K562 (cell line): ENCODE measurements around the gene TLE3. TPM values are rescaled to one million over a fixed set of nuclear protein-coding genes. Genes with fewer than 3 reads are reported as not detected.

Source experiments
- DPF2 ChIP-seq: fragments of 450-650 bp; IDR thresholded peaks from 2 replicates; pipeline ENCODE4 v1.6.1; 2016
- HNRNPL ChIP-seq: fragments of 200-400 bp; formaldehyde crosslinking; IDR thresholded peaks from 2 replicates; pipeline ENCODE4 v1.6.1; 2017; ENCODE audit warnings: low read depth, mild to moderate bottlenecking, low read length
- KDM1A ChIP-seq, 2 experiments: fragments of 450-650 bp; IDR thresholded peaks; 2 replicates each; pipeline ENCODE4 v1.6.1; 2016; ENCODE audit warnings: mild to moderate bottlenecking in 2 of 2
- REST ChIP-seq, 2 experiments: fragments of 450-650 bp; formaldehyde crosslinking in 1 of 2; IDR thresholded peaks; 2 replicates each; pipeline versions ENCODE4 v1.4.0 to v1.6.1; 2014 to 2020; ENCODE audit warnings: mild to moderate bottlenecking in 2 of 2, borderline replicate concordance in 1 of 2, low read depth in 1 of 2
- SOX6 ChIP-seq: fragments of 450-650 bp; IDR thresholded peaks from 2 replicates; pipeline ENCODE4 v1.6.1; 2014; ENCODE audit warnings: mild to moderate bottlenecking
- ZNF449 ChIP-seq: fragments of 250-450 bp; sonication (Bioruptor Pico); IDR thresholded peaks from 2 replicates; pipeline ENCODE4 v1.8.0; 2022; ENCODE audit warnings: moderate library complexity, mild to moderate bottlenecking, inconsistent platforms
- polyA plus RNA-seq, 8 experiments: library from polyadenylated mRNA; depleted of rRNA in 4 of 8; stranded (reverse) in 5 of 8; unstranded in 3 of 8; fragments of >200 nt; fragmentation: Nextera tagmentation in 2 of 8; fragmentation: Illumina TruSeq in 1 of 8; extraction: Ambion mirVana in 2 of 8; extraction: Trizol in 1 of 8; gene quantifications; 2 replicates each; pipeline versions ENCODE4 v1.2.1 to v1.2.3, GENCODE V29; 2011 to 2014; ENCODE audit warnings: inconsistent platforms in 1 of 8, missing spikeins in 1 of 8
- total RNA-seq, 7 experiments: library from RNA; depleted of rRNA in 6 of 7; stranded (reverse); fragments of >200 nt in 6 of 7; fragmentation: Illumina TruSeq in 2 of 7; extraction: Trizol in 2 of 7; gene quantifications; 2 replicates each; pipeline versions ENCODE4 v1.2.1 to v1.2.3, GENCODE V29; 2011 to 2021; ENCODE audit warnings: low replicate concordance in 1 of 7

Gene TLE3
- total and polyA plus RNA-seq, 9 of the 15 experiments (the other 6 are each of a cell fraction or from before 2014, with no cell fraction given): 1.5 to 84.2 (median 14.1) TPM

- TF ChIP-seq REST (IDR thresholded peaks at IDR 0.05; ENCODE audit: borderline replicate concordance) (no peak), REST (CRISPR knock-in tag; IDR thresholded peaks at IDR 0.05; ENCODE audit: low read depth) (no peak), ZNF449 (CRISPR knock-in tag) (no peak), SOX6 (no peak), DPF2 (no peak), HNRNPL (no peak), KDM1A (IDR thresholded peaks at IDR 0.05) (no peak)
- TF ChIP-seq, all 486 proteins: peak for 0
Observed at GRCh38 chr15:70045045-70045444, 52.7 kb downstream of the TLE3 start (continued).
